M059J (cell line): ENCODE data around the gene ERVW-1. TPM values are rescaled to one million over a fixed set of nuclear protein-coding genes. Genes with fewer than 3 reads are reported as not detected.
A peak's percentile ranks its signal among the peaks of the same experiment; 100 is the strongest.
"Not testable (repeated sequence)": the region's sequence is repeated elsewhere in the genome, so short reads cannot be mapped to it uniquely, and the experiment has no call there.

Source experiments
- DNase-seq: peaks from one replicate; pipeline ENCODE4 v3.0.0-alpha.2; 2012; ENCODE audit warnings: low read depth
- total RNA-seq: library from RNA; depleted of rRNA; stranded (reverse); fragments of >200 nt; shearing (Covaris generic); gene quantifications from 2 replicates; pipeline ENCODE4 v1.2.3, GENCODE V29; 2014

The ERVW-1 gene
- total RNA-seq, 1 experiment from 2014 or later: 0.02 TPM

DNA sequence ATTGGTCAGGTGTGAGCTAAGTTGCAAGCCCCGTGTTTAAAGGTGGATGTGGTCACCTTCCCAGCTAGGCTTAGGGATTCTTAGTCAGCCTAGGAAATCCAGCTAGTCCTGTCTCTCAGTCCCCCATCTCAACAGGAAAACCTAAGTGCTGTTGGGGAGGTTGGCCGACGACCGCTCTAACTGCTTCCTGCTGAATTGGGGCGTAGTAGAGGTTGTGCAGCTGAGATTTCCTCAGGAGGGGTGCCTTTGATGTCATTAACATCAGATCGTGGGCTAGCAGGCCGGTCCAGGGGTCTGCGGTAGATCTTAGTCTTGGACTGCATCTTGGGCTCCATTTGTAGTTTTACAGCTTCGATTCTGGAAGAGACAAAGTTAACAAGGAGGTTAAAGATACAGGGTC lies 9.2 kb downstream of the ERVW-1 start:
- not testable (repeated sequence) for DNase-seq

DNA sequence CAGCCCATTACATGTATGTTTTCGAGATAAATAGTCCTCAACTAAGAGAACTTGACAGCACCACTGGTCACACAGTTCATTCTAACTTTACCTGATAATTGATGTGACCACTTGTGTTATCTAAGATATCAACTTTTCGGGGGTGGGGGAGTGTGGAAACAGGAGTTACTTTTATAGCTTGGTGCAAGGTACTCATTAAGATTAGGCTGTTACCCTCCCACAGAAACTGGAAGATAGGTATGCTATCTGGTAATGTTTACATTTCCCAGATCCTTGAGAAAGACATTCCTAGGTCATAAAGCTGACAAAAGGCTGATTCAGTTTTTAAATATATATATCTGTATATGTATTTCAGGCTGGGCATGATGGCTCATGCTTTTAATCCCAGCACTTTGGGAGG lies 11.1 kb downstream of the ERVW-1 start:
- no peak for DNase-seq

DNA sequence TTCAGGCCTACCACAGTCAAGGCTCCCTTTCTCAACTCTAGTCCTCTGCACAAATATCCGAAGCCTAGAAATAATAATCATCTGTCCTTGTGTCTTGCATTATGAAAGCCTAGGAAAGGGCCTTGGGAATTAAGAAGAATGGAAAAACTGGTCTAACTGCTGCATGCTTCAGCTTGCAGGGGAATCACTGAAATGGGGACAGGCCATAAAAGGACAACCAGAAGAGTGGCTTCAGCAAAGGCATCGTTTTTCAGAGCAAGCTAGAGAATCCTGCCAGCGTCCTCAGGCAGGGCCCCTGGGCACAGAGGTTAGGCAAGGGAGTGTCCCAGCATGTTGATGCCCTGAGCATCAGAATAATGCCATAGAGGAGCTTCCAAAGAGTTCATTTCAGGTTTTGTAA lies 13.2 kb downstream of the ERVW-1 start:
- no peak for DNase-seq

DNA sequence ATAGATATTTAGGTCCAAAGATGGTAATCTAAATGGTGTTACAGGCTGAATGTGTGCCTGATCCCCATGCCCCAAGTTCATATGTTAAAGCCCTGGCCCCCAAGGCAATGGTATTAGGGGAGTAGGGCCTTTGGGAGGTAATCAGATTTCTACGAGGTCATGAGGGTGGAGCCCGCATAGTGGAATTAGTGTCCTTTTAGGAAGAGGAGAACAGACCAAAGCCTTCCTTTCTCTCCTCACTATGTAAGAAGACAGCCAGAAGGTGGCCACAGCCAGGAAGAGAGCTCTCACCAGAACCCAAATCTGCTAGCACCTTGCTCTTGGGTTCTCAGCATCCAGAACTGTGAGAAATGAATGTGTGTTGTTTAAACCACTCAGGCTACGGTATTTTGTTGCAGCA lies 15.2 kb downstream of the ERVW-1 start:
- no peak for DNase-seq

DNA sequence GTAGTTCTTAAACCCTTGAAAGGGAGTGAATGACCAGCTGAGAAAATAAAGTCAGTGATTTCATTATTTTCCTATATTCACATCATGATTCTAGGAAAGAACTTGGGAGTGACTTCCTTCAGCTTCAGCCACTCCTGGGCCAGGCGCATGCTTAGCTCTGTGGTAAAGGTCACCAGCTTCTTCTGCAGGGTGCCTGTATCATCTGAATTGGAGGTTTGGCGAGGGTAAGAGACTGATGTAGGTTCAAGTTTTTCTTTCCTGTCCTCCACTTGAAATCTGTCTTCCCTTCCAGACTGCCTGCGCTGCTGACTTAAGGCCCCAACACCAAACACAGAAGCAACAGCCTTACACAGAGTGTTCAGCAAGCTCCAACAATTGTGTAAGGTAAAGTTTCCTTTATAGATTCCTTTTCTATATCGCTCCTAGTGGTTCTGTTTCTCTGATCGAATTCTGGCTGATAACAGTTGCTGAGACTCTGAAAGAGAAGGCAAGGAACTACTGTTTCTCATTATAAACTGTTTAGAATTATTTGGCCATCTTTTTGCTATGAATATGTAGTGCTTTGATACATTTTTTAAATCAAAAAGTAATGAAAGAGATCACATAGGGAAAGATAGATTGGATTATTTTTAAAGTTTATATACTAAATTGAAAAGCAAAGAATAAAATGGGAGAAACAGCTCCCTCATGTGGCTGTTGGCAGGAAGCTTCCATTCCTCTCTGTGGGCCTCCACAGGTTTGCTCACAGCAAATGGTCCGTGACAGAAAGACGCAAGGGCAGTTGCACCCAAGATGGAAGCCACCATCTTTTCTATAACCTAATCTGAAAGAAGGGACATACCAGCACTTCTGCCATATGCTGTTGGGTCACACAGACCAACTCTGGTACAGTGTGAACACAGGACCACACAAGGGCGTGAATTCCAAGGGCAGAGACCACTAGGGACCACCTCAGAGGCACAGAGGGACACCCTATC lies 16.4 kb downstream of the ERVW-1 start:
- DNase-seq: peak; percentile 54

DNA sequence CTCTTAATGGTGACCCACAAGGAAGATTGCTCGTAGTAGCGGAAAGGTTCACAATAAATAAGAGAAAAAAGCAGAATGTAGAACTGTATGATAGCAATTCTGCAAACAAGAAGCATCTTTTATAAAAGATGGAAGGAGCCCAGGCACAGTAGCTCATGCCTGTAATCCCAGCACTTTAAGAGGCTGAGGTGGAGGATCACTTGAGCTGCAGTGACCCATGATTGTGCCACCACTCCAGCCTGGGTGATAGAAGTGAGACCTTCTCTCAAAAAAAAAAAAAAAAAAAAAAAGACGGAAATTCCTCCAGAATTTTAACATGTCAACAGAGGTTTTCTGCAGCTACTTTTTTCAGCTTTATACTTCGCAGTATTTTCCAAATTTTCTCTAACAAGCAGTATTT lies 17.2 kb downstream of the ERVW-1 start:
- DNase-seq: no peak

DNA sequence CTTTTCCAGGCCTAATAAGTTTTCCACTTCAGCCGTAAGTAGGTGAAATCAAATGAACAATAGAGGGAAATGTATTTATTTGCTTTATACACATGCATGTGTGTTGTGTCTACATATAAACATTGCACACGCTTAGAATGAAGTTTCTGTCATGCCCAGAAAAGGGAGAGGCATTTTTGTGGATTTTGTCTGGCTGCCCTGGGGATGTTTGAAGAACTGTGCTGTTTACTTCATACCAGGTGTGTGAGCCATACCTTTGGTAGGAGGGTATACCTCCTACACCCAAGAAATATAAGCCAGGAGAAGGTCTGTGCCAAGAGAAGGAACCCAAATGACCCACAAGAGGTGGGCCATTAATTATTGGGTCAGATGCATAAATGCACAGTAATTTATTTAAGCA lies 17.6 kb downstream of the ERVW-1 start:
- no peak for DNase-seq

DNA sequence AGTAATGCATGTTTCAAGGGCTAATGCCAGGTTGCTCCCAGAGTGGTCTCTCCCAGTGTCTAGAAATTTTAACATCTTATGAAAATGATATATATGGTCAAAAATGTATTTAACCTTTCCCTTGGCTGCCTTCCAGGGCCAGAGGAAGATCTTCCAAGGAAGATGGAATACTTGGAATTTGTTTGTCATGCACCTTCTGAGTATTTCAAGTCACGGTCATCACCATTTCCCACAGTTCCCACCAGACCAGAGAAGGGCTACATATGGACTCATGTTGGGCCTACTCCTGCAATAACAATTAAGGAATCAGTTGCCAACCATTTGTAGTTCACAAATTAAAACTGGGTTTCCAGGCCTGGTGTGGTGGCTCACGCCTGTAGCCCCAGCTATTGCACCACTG lies 21.5 kb downstream of the ERVW-1 start:
- peak; percentile 20 for DNase-seq

DNA sequence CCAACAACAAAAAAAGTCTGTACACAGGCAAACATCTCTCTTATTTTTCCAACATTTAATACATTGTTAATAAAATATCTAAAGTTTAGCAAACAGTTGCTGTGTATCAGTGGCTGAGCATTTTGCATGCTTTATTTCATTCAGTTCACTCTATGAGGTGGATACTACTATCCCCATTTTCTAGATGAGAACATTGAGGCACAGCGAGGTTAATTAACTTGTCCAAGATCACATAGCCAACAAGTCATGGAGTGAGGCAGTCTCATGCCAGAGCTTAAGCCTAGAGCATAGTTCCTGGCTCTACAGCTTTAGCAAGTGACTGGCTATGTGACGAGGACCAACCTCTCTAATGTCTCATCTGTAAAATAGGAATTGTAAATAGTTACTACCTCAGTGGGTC lies 26.1 kb downstream of the ERVW-1 start:
- DNase-seq: no peak

DNA sequence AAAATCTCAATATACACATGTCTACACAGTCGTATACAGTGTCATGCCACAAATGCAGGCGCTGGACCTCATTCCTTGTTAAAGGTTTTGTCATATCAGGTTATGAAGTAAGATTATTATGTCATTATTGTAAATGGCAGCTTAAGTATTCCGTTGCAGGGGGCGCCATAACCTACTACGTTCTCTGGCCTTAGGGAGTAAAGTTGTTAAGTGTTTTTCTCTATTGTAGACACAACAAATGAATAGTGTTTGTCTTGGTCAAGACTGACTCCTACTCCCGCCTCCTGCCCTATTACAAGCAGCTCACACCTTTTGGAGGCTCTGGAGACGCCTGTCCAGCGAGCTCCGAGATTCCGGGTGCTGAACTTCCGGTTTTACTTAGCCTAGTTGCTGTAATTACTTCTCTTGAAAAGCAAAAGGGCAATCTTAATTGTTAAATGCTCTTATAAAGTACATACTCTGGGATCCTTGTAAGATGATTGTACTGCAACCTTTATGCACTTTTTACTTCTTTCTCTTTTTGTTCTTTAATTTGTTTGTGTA lies 29.5 kb downstream of the ERVW-1 start:
- peak; percentile 71 for DNase-seq

DNA sequence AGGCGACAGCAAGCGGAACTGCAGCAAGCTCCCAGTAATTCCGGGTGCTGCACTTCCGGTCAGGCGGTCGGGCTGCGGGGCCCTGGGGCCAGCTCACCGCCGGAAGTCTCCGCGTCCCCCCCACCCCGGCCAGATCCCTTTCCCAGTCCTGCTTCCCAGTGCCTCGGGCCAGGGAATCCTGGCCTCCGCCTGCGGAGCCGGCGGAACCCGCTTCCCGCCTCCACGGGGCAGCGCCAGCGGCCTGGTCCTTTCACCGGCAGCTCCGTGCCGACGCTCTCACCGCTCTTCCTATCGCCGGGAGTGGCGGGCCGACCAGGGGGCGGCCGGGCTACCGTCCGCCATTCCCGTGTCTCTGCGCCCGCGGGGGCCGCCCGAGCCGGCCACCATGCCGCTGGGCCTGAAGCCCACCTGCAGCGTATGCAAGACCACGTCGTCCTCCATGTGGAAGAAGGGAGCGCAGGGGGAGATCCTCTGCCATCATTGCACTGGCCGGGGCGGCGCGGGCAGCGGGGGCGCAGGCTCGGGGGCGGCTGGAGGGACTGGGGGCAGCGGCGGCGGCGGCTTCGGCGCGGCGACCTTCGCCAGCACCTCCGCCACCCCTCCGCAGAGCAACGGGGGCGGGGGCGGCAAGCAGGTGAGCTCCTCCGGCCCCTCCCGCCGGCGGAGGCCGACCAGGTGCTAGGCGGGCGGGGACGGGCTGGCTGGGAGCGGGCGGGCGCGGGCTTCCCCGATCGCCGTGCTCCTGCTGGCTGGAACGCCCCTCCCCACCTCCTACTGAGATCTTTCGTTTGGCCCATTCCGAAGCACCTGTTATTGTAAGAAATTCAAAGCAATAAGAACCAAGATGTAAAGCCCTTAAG lies 30.2 kb downstream of the ERVW-1 start, which contains the start of gene GATAD1:
TSS of gene GATAD1 (plus strand) at position 138 of the 860 bp plus-strand sequence. CDS start at position 386, 248 bp downstream.
- DNase-seq: peak; percentile 93

DNA sequence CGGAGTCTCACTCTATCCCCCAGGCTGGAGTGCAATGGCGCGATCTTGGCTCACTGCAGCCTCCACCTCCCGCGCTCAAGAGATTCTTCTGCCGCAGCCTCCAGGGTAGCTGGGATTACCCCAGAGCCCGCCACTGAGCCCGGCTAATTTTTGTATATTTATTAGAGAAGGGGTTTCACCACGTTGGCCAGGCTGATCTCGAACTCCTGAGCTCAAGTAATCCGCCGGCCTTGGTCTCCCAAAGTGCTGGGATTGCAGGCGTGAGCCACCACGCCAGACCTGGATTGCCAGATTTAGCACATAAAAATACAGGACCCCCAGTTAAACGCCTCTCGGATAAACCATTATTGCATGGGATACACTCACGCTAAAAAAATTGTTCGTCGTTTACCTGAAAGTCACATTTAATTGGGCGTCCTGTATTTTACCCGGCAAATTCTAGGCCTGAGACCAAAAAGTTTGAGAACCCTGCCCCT lies 30.8 kb downstream of the ERVW-1 start:
- no peak for DNase-seq

DNA sequence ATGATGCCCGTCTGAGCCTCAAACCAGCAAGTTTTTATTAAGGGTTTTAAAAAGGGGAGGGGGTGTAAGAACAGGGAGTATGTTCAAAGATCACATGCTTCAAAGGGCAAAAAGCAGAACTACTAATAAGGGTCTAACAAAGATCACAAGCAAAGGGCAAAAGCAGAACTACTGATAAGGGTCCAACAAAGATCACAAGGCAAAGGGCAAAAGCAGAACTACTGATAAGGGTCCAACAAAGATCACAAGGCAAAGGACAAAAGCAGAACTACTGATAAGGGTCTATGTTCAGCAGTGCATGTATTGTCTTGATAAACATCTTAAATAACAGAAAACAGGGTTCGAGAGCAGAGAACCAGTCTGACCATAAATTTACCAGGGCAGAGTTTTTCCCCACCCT lies 35.0 kb downstream of the ERVW-1 start:
- DNase-seq: not testable (repeated sequence)

DNA sequence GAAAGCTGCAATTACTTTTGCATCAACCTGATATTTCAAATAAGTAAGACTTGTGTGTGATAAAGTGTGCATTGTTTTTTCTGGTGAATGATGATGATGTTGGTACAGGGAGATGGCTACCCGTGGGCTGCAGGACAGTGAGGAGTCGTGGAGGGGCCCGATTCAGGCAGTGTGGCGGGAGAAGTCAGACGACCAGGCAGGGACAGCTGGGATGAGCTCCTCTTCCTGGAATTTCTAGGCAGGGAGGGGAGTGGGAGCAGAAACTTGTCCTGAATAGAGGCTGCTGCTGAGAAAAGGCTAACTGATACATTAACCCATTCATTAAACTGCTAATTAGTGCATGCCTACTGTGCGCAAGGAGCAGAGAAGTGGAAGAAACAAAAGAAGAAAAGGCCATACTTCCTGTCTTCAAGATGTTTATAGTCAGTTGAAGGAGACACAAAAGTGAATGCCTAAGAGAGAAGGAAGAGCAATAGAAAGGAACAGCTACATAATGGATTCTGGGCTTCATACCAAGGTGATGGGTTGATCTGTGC lies 39.7 kb downstream of the ERVW-1 start:
- DNase-seq: no peak

DNA sequence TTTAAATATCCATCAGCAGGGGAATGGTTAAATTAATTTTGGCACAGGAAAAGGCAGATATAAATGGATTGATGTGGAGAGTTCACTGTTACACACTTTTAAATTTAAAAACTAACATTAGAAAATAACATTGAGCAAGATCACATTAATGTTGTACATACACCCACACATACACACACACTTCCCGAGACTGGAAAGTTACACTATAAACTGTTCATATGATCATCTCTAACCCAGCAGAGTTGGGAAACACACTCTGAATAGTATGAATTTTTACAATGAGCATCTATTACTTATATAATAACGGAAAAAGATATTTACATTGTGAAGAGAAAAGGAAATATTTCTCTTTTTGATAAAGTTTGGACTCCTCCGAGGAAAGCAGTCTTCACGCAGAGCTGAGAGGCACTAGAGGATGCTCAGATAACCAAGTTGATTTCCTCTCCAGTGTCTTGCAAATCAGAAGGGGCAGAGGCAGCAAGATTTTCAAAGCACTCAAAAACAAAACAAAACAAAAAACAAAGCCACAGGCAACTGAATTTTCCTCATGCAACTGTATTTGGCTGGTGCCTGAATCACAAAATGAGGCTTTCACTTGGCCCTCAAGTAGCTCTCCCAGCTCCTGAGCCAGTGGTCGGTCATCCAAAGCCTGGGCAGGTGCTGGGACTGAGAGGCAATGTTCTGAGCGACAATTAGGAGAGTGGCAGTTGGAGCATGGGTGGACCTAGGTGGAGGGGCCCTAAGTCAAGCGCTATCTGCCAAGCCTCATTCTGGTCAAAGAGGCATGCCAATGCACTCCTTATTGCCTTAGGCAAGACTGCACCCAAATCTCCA lies 40.9 kb downstream of the ERVW-1 start:
- no peak for DNase-seq

DNA sequence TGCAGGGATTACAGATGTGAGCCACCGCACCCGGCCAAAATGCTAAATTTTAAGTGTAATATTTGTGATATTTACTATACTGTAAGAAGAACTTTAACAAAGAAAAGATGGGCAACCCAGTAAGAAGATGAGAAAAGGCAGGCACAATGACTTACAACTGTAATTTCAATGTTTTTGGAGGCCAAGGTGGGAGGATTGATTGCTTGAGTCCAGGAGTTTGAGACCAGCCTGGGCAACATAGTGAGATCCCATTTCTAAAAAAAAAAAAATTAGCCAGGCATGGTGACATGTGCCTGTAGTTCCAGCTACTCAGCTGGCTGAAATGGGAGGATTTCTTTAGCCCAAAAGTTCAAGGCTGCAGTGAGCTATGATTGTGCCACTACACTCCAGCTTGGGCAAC lies 42.2 kb downstream of the ERVW-1 start:
- no peak for DNase-seq

DNA sequence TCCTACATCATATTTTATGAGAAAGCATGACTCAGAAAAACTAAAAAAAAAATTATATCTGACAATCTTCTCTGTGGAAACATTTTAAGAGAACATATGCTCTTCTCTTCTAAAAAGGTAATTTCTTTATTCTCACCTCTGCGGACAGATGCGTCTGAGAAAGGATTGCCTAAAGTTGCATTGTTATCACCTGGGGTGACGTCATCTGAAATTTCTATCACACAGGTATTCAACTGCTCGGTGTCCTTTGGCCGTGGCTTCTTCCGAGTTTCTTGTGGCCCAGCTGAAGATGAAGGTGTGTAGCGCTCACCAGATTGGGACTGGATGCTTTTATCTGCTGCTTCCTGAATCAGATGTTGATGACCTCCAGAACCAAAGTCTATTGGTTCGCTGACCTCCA lies 44.7 kb downstream of the ERVW-1 start:
- DNase-seq: no peak

DNA sequence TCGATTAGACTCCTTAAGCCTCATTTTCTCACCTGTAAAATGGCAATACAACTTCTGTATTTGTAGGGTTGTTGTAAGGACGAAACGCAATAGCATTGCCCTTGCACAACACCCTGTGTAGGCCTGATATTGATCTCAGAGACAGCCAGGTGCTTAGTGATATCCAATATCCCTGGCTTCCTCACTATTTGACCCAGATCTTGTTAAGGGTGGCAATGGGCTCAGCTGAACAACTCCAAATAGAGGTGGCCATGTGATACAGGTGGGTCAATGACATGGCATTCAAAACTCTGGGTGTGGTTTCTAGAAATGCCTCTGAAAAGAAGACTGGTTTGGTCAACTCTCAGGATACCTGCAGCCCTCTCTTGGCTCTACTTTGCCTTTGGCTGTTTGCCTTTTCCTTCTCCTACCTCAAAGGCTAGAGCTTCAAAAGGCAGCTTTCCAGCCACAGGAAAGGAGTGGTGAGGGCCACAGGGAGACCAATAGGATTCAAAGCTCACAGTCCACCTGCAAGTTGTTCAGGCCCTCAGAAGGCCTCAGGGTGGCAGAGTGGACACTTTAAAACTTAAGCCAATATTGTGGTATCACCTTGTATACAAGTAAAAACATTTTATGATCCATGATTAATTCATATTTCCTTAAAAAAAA lies 45.3 kb downstream of the ERVW-1 start:
- DNase-seq: no peak

DNA sequence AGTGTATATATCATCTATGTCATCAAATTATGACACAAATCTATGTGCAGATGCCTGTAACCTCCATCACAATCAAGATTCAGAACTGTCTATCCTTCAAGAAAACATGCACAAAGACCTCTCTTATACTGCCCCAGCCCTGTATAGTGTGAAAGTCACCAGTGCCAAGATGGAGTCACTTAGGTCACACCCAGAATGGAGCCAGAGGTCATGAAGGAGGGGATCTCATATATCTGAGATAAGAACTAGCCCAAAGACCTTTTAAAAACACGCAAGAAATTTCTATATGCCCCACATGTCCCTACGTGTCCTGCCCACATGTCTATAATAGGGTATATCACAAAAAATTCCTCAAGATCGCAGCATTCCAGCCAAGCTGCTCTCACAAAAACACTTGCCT lies 50.6 kb downstream of the ERVW-1 start:
- no peak for DNase-seq

DNA sequence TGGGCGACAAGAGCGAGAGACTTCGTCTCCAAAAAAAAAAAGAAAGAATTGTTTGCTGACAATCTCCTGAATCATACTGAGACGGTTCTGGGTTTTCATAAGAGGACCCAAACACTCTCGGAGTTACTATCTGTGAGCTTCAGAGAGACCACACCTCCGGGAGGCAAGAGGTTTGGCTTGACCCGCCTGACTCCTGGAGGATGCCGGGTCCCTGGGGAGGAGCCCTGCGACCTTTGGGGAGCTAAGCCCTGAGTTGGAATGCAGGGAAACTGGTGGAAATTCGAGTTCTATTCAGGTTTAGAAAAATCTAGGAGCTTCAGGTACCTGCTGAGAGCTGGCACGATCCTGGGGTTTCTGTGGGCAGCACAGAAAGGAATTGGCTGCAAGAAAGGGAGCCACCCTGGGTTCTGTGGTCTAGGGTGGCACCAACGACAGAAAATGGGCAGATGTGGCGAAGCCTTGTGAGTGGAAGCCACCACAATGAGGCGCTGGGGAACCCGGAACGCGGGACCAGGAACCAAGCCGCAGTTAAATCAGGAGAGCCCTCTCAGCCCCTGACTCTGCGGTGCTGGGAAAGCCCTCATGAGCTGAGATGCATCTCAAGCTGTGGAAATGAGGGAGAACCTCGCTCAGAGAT lies 52.3 kb downstream of the ERVW-1 start:
- no peak for DNase-seq
